HepG2 (cell line): ENCODE measurements around the gene LDB2. TPM values are rescaled to one million over a fixed set of nuclear protein-coding genes. Genes with fewer than 3 reads are reported as not detected.

Source experiments
- ATAC-seq: fragments of 200-7000 bp; cut with Tn5 transposase; 3 replicates; pipeline ENCODE4 v1.9.1; 2020; ENCODE audit warnings: mild to moderate bottlenecking, moderate library complexity
- BruUV-seq: library from RNA; stranded (reverse); fragments of 400-500 nt; replicated peaks from 2 replicates; lab custom pipeline; 2021; lab: Mats Ljungman, UMichigan
- CTCF ChIA-PET: fragments of 300-600 bp; formaldehyde crosslinking; extraction: SDS; loops from one replicate; lab custom pipeline; 2021; ENCODE audit warnings: low total read pairs, inconsistent platforms, low intra/inter-chr PET ratio; lab: Yijun Ruan, JAX
- POLR2A ChIA-PET: fragments of 350-600 bp; sonication (Branson Sonifier 250); formaldehyde crosslinking; loops from one replicate; lab custom pipeline; 2020; ENCODE audit warnings: antibody characterized with exemption, inconsistent platforms; lab: Yijun Ruan, JAX
- DNase-seq: peaks from one replicate; pipeline ENCODE4 v3.0.0-alpha.2; 2015; ENCODE audit warnings: low spot score
- FAIRE-seq: peaks from 3 replicates; lab custom pipeline; 2011; peaks lifted over from hg19 to GRCh38; lab: Jason Lieb, UNC
- H2AFZ ChIP-seq: one replicate; pipeline ENCODE4 v1.6.1; 2011; ENCODE audit warnings: low read length, inconsistent platforms
- H3K27ac ChIP-seq: fragments of 300-600 bp; 3 replicates; pipeline ENCODE4 v1.8.0; 2011; ENCODE audit warnings: mixed run types, mild to moderate bottlenecking, mixed read lengths, low read length, inconsistent platforms; ENCODE audit not compliant: insufficient read depth; ENCODE audit errors: extremely low read length
- H3K27me3 ChIP-seq, 2 experiments: fragments of 200-600 bp in 1 of 2; 2 replicates in 1 of 2; 3 replicates in 1 of 2; pipeline versions ENCODE4 v1.6.0 to v1.8.0; 2011; ENCODE audit warnings: low read length in 2 of 2, mild to moderate bottlenecking in 2 of 2, moderate library complexity in 2 of 2, inconsistent platforms in 1 of 2; ENCODE audit not compliant: insufficient read depth in 2 of 2, control insufficient read depth in 1 of 2
- H3K36me3 ChIP-seq, 2 experiments: fragments of 200-600 bp in 1 of 2; replicated peaks in 1 of 2; 2 replicates in 1 of 2; 3 replicates in 1 of 2; pipeline versions ENCODE4 v1.5.1 to v1.8.0; 2011; ENCODE audit warnings: low read length in 2 of 2, inconsistent platforms in 1 of 2; ENCODE audit not compliant: insufficient read depth in 2 of 2, control insufficient read depth in 1 of 2
- H3K4me1 ChIP-seq: 2 replicates; pipeline ENCODE4 v1.5.1; 2012; ENCODE audit warnings: low read length, inconsistent platforms; ENCODE audit not compliant: insufficient read depth
- H3K4me2 ChIP-seq: 2 replicates; pipeline ENCODE4 v1.6.0; 2011; ENCODE audit warnings: low read depth, low read length, inconsistent platforms
- H3K4me3 ChIP-seq, 3 experiments: fragments of 200-600 bp in 1 of 3; sonication (generic), shearing (Covaris generic) in 1 of 3; replicated peaks in 1 of 3; 2 replicates each; pipeline ENCODE4 v1.5.1; 2011 to 2016; ENCODE audit warnings: low read length in 3 of 3, inconsistent platforms in 2 of 3, low read depth in 2 of 3, mild to moderate bottlenecking in 2 of 3, control low read depth in 1 of 3, mixed read lengths in 1 of 3; ENCODE audit not compliant: insufficient read depth in 1 of 3
- H3K79me2 ChIP-seq: one replicate; pipeline ENCODE4 v1.6.1; 2011; ENCODE audit warnings: low read length, inconsistent platforms; ENCODE audit not compliant: insufficient read depth
- H3K9ac ChIP-seq: 2 replicates; pipeline ENCODE4 v1.6.0; 2011; ENCODE audit warnings: mild to moderate bottlenecking, low read depth, low read length, inconsistent platforms; ENCODE audit not compliant: insufficient read depth
- H3K9me3 ChIP-seq: 2 replicates; pipeline ENCODE4 v1.5.1; 2012; ENCODE audit warnings: mild to moderate bottlenecking, low read length
- H4K20me1 ChIP-seq: 2 replicates; pipeline ENCODE4 v1.6.0; 2011; ENCODE audit warnings: inconsistent platforms, mild to moderate bottlenecking, low read length, moderate library complexity; ENCODE audit not compliant: insufficient read depth
- AGO1 ChIP-seq: fragments of 200-400 bp; formaldehyde crosslinking; IDR thresholded peaks from 2 replicates; pipeline ENCODE4 v1.6.1; 2017; ENCODE audit warnings: mild to moderate bottlenecking, low read depth, low read length, moderate library complexity; ENCODE audit not compliant: poor library complexity, severe bottlenecking
- AKAP8 ChIP-seq: sonication (generic); formaldehyde crosslinking; IDR thresholded peaks from 2 replicates; pipeline ENCODE4 v1.5.1; 2020; ENCODE audit warnings: mild to moderate bottlenecking, missing genetic modification reagents
- ARNTL ChIP-seq: sonication (generic); formaldehyde crosslinking; IDR thresholded peaks from 2 replicates; pipeline ENCODE4 v1.4.0; 2020; ENCODE audit warnings: mild to moderate bottlenecking, missing genetic modification reagents
- ATAD3A ChIP-seq: sonication (generic); formaldehyde crosslinking; IDR thresholded peaks from 2 replicates; pipeline ENCODE4 v1.4.0; 2020; ENCODE audit warnings: missing genetic modification reagents
- BCL3 ChIP-seq: sonication (generic); formaldehyde crosslinking; IDR thresholded peaks from 2 replicates; pipeline ENCODE4 v1.5.1; 2020; ENCODE audit warnings: mild to moderate bottlenecking, missing genetic modification reagents, moderate library complexity
- CENPBD1 ChIP-seq: sonication (generic); formaldehyde crosslinking; IDR thresholded peaks from 2 replicates; pipeline ENCODE4 v1.8.0; 2022; ENCODE audit warnings: missing genetic modification reagents, low read depth, mild to moderate bottlenecking, borderline replicate concordance
- MAFG ChIP-seq: sonication (generic); formaldehyde crosslinking; IDR thresholded peaks from 2 replicates; pipeline ENCODE4 v1.5.1; 2020; ENCODE audit warnings: mild to moderate bottlenecking, missing genetic modification reagents
- MAZ ChIP-seq, 2 experiments: sonication (generic) in 1 of 2; formaldehyde crosslinking in 1 of 2; IDR thresholded peaks; 2 replicates each; pipeline versions ENCODE4 v1.5.0 to v1.6.1; 2012 to 2020; ENCODE audit warnings: low read depth in 2 of 2, mild to moderate bottlenecking in 2 of 2, borderline replicate concordance in 1 of 2, improper control_type of control experiment in 1 of 2, low read length in 1 of 2, missing genetic modification reagents in 1 of 2, moderate library complexity in 1 of 2
- REPIN1 ChIP-seq: sonication (generic); formaldehyde crosslinking; IDR thresholded peaks from 2 replicates; pipeline ENCODE4 v1.8.0; 2022; ENCODE audit warnings: missing genetic modification reagents, low read depth, mild to moderate bottlenecking, borderline replicate concordance
- SKI ChIP-seq: fragments of 450-650 bp; IDR thresholded peaks from one replicate; pipeline ENCODE4 v1.6.1; 2018; ENCODE audit warnings: mild to moderate bottlenecking; ENCODE audit not compliant: partially characterized antibody
- SRF ChIP-seq: IDR thresholded peaks from 2 replicates; pipeline ENCODE4 v1.6.1; 2011; ENCODE audit warnings: mild to moderate bottlenecking, low read depth, low read length, moderate library complexity
- ZC3H4 ChIP-seq: sonication (generic); formaldehyde crosslinking; IDR thresholded peaks from 2 replicates; pipeline ENCODE4 v1.4.0; 2020; ENCODE audit warnings: missing genetic modification reagents, borderline replicate concordance
- ZNF17 ChIP-seq: sonication (generic); formaldehyde crosslinking; IDR thresholded peaks from 2 replicates; pipeline ENCODE4 v1.5.0; 2020; ENCODE audit warnings: mild to moderate bottlenecking, missing genetic modification reagents
- ZNF354B ChIP-seq: sonication (generic); formaldehyde crosslinking; IDR thresholded peaks from 2 replicates; pipeline ENCODE4 v1.8.0; 2022; ENCODE audit warnings: mild to moderate bottlenecking, missing genetic modification reagents
- ZNF646 ChIP-seq: sonication (generic); formaldehyde crosslinking; IDR thresholded peaks from 2 replicates; pipeline ENCODE4 v1.9.0; 2021; ENCODE audit warnings: mild to moderate bottlenecking, missing genetic modification reagents
- ZNF891 ChIP-seq: sonication (generic); formaldehyde crosslinking; IDR thresholded peaks from 2 replicates; pipeline ENCODE4 v1.5.0; 2020; ENCODE audit warnings: mild to moderate bottlenecking, missing genetic modification reagents
- WGBS: methylation state at CpG from one replicate; pipeline ENCODE4 v1.1.6; 2017; ENCODE audit warnings: low lambda C conversion rate; 5-methylcytosine and 5-hydroxymethylcytosine counted together
- in situ Hi-C: cut with HindIII; loops from 2 replicates; pipeline ENCODE4 v1.10.0; 2017; ENCODE audit warnings: low pct_unique_long_range_greater_than_20kb; ENCODE audit not compliant: extremely low pct_ligation_motif_present
- intact Hi-C: fragments of 100-400 bp; cut with micrococcal nuclease; formaldehyde crosslinking; loops from one replicate; pipeline ENCODE4 v1.10.0; 2022; ENCODE audit not compliant: unreplicated experiment
- polyA plus RNA-seq, 8 experiments: library from polyadenylated mRNA; depleted of rRNA in 3 of 8; stranded (reverse) in 7 of 8; unstranded in 1 of 8; fragments of >200 nt; fragmentation: Illumina TruSeq in 4 of 8; extraction: Trizol in 4 of 8; gene quantifications; 2 replicates each; pipeline versions ENCODE4 v1.2.1 to v1.2.3, GENCODE V29; 2011 to 2016; ENCODE audit warnings: low read depth in 4 of 8, missing spikeins in 1 of 8, mixed read lengths in 1 of 8; ENCODE audit not compliant: insufficient read depth in 1 of 8
- total RNA-seq, 5 experiments: library from RNA; depleted of rRNA; stranded (reverse); fragments of >200 nt; fragmentation: Illumina TruSeq; extraction: Trizol; gene quantifications; 2 replicates each; pipeline ENCODE4 v1.2.3, GENCODE V29; 2016; ENCODE audit warnings: low read depth in 1 of 5

The LDB2 gene
- total and polyA plus RNA-seq, 2 of the 13 experiments (the other 11 are each of a cell fraction or from before 2014, with no cell fraction given): not detected

- Histone ChIP-seq H3K4me3 (no peak overlapping the region), H4K20me1 (no peaks in the 10 kb centered on the region), H3K4me1 (no peaks in the 10 kb centered on the region), H3K27ac (no peak overlapping the region), H3K9me3 (no peaks in the 10 kb centered on the region), H3K4me2 (no peak overlapping the region), H3K79me2 (no peaks in the 10 kb centered on the region), H3K9ac (no peak overlapping the region), H3K36me3 (no peaks in the 10 kb centered on the region), H2AFZ (no peak overlapping the region), H3K27me3 (no peaks in the 10 kb centered on the region; a peak in 1 of 5 replicates)
- no peak for DNase-seq
- CTCF ChIA-PET: no interaction called here
- WGBS: 21% methylated on average over 6 of the region's 6 CpGs
- ATAC-seq: no peak
- no TSS peak for BruUV-seq
- POLR2A ChIA-PET: no interaction called here
- FAIRE-seq: no peak
- in situ Hi-C loops: no loop called here
- intact Hi-C loops: no loop called here
- no peak for TF ChIP-seq MAZ (IDR thresholded peaks at IDR 0.05; ENCODE audit: borderline replicate concordance, low read depth, low read length)
- TF ChIP-seq MAZ (CRISPR knock-in tag; IDR thresholded peaks at IDR 0.05; ENCODE audit: low read depth): no peak
- TF ChIP-seq REPIN1: no peak
- TF ChIP-seq ARNTL (CRISPR knock-in tag): no peak
- TF ChIP-seq ZNF891 (CRISPR knock-in tag): no peak
- TF ChIP-seq ZNF17 (CRISPR knock-in tag): no peak
- no peak for TF ChIP-seq BCL3 (CRISPR knock-in tag)
- no peak for TF ChIP-seq ZNF354B (CRISPR knock-in tag)
- no peak for TF ChIP-seq CENPBD1
- no peak for TF ChIP-seq AGO1
- no peak for TF ChIP-seq ATAD3A (CRISPR knock-in tag)
- TF ChIP-seq MAFG (CRISPR knock-in tag): no peak
- no peak for TF ChIP-seq SKI
- TF ChIP-seq AKAP8 (CRISPR knock-in tag): no peak
- no peak for TF ChIP-seq ZNF646 (CRISPR knock-in tag)
- TF ChIP-seq SRF: no peak
- no peak for TF ChIP-seq ZC3H4
These were observed 366.0 kb downstream of the LDB2 start for GRCh38 chr4:16532240-16532970.
